Thyroid gland (tissue), 4 donors: ENCODE results near the gene EXTL2.

Experiments
- CTCF ChIP-seq, 6 experiments: fragments of 200-600 bp in 3 of 6; fragments of 450-650 bp in 3 of 6; sonication (generic) in 3 of 6; IDR thresholded peaks; one replicate each; pipeline ENCODE4 v1.5.1; 2016 to 2019; ENCODE audit warnings: antibody characterized with exemption in 6 of 6, mild to moderate bottlenecking in 2 of 6, inconsistent platforms in 1 of 6, moderate library complexity in 1 of 6
- POLR2A ChIP-seq, 2 donors: fragments of 450-650 bp; IDR thresholded peaks; one replicate each; pipeline ENCODE4 v1.6.1; 2017; ENCODE audit warnings: antibody characterized with exemption in 2 of 2, mild to moderate bottlenecking in 2 of 2, moderate library complexity in 1 of 2

- TF ChIP-seq CTCF (IDR thresholded peaks at IDR 0.05) (no peak), POLR2A (IDR thresholded peaks at IDR 0.05) (no peak)
Observed at GRCh38 chr1:100926240-100926639, 31.6 kb upstream of the EXTL2 start.
